Lung (tissue), 12 donors: ENCODE results near the gene PTPRN2. TPM values are rescaled to one million over a fixed set of nuclear protein-coding genes. Genes with fewer than 3 reads are reported as not detected.

Source experiments
- ATAC-seq: fragments of 200-7000 bp; cut with Tn5 transposase; one replicate; pipeline ENCODE4 v1.9.1; 2020; ENCODE audit warnings: moderate number of reproducible peaks; ENCODE audit not compliant: insufficient read depth, low FRiP score
- DNase-seq, 3 donors: peaks; one replicate each; pipeline ENCODE4 v3.0.0-alpha.2; 2013 to 2017
- H3K27ac ChIP-seq, 2 donors: one replicate each; pipeline ENCODE4 v1.5.1; 2013; ENCODE audit warnings: mild to moderate bottlenecking in 2 of 2, moderate library complexity in 2 of 2, control low read depth in 1 of 2, inconsistent platforms in 1 of 2, low read depth in 1 of 2, low read length in 1 of 2
- H3K27me3 ChIP-seq, 3 donors: one replicate each; pipeline ENCODE4 v1.5.1; 2013; ENCODE audit warnings: low read length in 2 of 3; ENCODE audit not compliant: control insufficient read depth in 3 of 3, insufficient read depth in 3 of 3
- H3K36me3 ChIP-seq, 4 donors: one replicate each; pipeline ENCODE4 v1.5.1; 2013; ENCODE audit warnings: low read length in 4 of 4, mild to moderate bottlenecking in 1 of 4, moderate library complexity in 1 of 4; ENCODE audit not compliant: control insufficient read depth in 4 of 4, insufficient read depth in 4 of 4
- H3K4me1 ChIP-seq, 5 donors: one replicate each; pipeline ENCODE4 v1.5.1; 2013; ENCODE audit warnings: low read length in 5 of 5, mild to moderate bottlenecking in 2 of 5, moderate library complexity in 1 of 5; ENCODE audit not compliant: control insufficient read depth in 5 of 5, insufficient read depth in 5 of 5
- H3K4me3 ChIP-seq: one replicate; pipeline ENCODE4 v1.5.1; 2013; ENCODE audit warnings: mild to moderate bottlenecking, control low read depth, moderate library complexity
- H3K9ac ChIP-seq, 2 donors: one replicate each; pipeline ENCODE4 v1.5.1; 2013; ENCODE audit warnings: low read length in 2 of 2, control low read depth in 1 of 2; ENCODE audit not compliant: insufficient read depth in 1 of 2
- H3K9me3 ChIP-seq, 4 donors: one replicate each; pipeline ENCODE4 v1.5.1; 2013; ENCODE audit warnings: low read length in 3 of 4, mild to moderate bottlenecking in 1 of 4, moderate library complexity in 1 of 4; ENCODE audit not compliant: control insufficient read depth in 4 of 4, insufficient read depth in 3 of 4
- WGBS, 2 donors: extraction: QIAGEN DNeasy Blood & Tissue Kit; methylation state at CpG; one replicate each; pipeline ENCODE4 v1.1.7; 2013; 5-methylcytosine and 5-hydroxymethylcytosine counted together
- polyA plus RNA-seq, 2 donors: library from polyadenylated mRNA; stranded (reverse); fragments of 200-250 nt; gene quantifications; one replicate each; pipeline ENCODE4 v1.2.1, GENCODE V29; 2013
- total RNA-seq, 2 donors: library from RNA; depleted of rRNA in 1 of 2; stranded (reverse); fragments of >200 nt in 1 of 2; gene quantifications; one replicate each; pipeline ENCODE4 v1.2.1, GENCODE V29; 2014 to 2021
- TF ChIP-seq, protein P1 (sequence below): IDR thresholded peaks from 2 replicates; pipeline ENCODE4 v1.5.1; 2012; ENCODE audit warnings: mild to moderate bottlenecking; ENCODE audit errors: control extremely low read depth, extremely low read depth
- donor health status: control.
- donor health status: control.
- donor health status: Bipolar disorder and iron deficiency.
- donor health status: healthy.
- donor health status: DM: yes; HTN: yes; CAD: no.

The PTPRN2 gene
- total and polyA plus RNA-seq, 4 donors: 2.1 to 7.4 (median 4.4) TPM

DNA sequence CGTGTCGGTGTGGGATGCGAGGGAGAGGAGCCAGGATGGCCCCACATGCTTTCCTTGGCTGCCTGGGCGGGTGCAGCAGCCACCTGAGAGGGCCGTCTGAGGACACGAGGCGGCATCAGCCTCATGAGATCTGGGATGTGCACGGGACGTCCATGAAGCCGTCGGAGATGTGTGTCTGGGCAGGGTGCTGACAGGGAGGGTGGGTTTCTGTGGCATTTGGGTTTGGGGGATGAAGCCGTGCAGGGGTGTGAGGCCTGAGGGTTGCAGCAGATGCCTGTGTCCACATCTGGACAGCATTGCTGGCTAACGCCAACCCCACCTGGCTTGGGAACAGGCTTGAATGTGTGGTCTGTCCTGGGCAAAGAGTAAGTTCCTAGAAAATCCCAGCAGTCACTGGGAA lies 1071.3 kb downstream of the PTPRN2 start:
- Histone ChIP-seq H3K4me3 (no peak overlapping the region), H3K9ac (no peak overlapping the region), H3K36me3 (no peaks in the 10 kb centered on the region), H3K4me1 (no peaks in the 10 kb centered on the region), H3K27ac (no peak overlapping the region), H3K9me3 (peaks cover 0 to 9% (median 0%) of the 10 kb centered on the region in 4 donors), H3K27me3 (peaks cover 0 to 3% (median 0%) of the 10 kb centered on the region in 3 donors)
- TF ChIP-seq, protein P1, sequence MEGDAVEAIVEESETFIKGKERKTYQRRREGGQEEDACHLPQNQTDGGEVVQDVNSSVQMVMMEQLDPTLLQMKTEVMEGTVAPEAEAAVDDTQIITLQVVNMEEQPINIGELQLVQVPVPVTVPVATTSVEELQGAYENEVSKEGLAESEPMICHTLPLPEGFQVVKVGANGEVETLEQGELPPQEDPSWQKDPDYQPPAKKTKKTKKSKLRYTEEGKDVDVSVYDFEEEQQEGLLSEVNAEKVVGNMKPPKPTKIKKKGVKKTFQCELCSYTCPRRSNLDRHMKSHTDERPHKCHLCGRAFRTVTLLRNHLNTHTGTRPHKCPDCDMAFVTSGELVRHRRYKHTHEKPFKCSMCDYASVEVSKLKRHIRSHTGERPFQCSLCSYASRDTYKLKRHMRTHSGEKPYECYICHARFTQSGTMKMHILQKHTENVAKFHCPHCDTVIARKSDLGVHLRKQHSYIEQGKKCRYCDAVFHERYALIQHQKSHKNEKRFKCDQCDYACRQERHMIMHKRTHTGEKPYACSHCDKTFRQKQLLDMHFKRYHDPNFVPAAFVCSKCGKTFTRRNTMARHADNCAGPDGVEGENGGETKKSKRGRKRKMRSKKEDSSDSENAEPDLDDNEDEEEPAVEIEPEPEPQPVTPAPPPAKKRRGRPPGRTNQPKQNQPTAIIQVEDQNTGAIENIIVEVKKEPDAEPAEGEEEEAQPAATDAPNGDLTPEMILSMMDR: no peak
- no peak for DNase-seq
- 85 to 91% methylated on average over 13 of the region's 13 CpGs for WGBS, 2 donors
- no peak for ATAC-seq

DNA sequence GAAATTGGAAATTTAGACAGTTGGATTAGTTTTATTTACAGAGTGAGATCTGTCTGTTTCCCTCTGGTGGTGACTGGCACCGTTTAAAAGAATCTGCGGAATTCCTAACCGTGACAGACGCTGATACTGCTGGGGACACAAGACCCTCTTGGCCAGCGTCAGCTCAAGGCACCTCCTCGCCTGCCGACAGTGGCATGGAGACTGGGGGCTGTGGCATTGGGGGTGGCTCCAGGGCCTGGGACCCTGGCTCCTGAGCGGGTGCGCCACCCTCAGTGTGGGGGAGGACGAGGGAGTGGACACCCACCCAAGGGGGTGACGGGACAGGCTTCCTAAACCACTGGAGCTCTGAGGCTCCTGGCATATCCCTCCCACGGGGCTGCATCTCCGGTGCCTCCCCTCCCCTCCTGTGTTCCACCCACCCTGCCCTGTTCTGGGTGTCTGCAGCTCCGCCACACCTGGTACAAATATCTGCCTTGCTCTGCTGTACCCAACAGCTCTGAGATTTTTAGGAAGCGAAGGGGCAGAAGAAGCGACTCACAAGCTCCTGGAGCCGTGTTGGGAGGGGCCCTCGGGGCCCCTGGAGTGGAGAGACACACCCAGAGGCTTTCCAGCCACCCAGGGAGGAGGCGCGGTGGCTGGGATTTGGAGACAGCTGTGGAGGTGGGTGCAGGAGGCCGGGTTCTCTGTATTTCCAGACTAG lies 1072.1 kb downstream of the PTPRN2 start:
- peaks cover 0 to 9% (median 0%) of the 10 kb centered on the region in 4 donors for H3K9me3 ChIP-seq
- TF ChIP-seq, protein P1: no peak
- peaks cover 0 to 3% (median 0%) of the 10 kb centered on the region in 3 donors for H3K27me3 ChIP-seq
- no peak for ATAC-seq
- H3K36me3 ChIP-seq: no peaks in the 10 kb centered on the region
- DNase-seq: no peak
- no peaks in the 10 kb centered on the region for H3K4me1 ChIP-seq
- H3K4me3 ChIP-seq: no peak overlapping the region
- no peak overlapping the region for H3K9ac ChIP-seq
- no peak overlapping the region for H3K27ac ChIP-seq
- 66 to 80% methylated on average over 21 of the region's 21 CpGs for WGBS, 2 donors

DNA sequence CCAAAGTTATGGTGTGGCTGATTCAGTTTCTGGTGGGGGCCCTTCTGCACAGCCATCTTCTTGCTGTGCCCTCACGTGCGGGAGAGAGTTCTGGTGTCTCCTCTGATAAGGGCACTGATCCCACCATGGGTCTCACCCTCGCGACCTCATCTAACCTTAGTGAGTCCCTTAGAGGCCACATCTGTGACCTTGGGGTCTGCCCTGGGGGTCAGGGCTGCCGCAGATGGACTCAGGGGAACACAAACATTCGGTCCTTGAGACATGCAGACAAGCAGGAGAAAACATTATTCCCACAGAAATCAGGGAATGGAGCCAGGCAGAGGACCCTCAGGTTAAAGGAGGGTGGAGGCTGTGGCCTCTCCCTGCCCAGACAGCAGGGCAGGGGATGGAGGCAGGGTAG lies 1072.9 kb downstream of the PTPRN2 start:
- H3K27me3 ChIP-seq: peaks cover 0 to 3% (median 0%) of the 10 kb centered on the region in 3 donors
- DNase-seq (no peak), ATAC-seq (no peak)
- H3K4me1 ChIP-seq: no peaks in the 10 kb centered on the region
- no peak overlapping the region for H3K4me3 ChIP-seq
- peaks cover 0 to 9% (median 0%) of the 10 kb centered on the region in 4 donors for H3K9me3 ChIP-seq
- no peak overlapping the region for H3K27ac ChIP-seq
- H3K36me3 ChIP-seq: no peaks in the 10 kb centered on the region
- TF ChIP-seq, protein P1: no peak
- 70 to 82% methylated on average over 6 of the region's 6 CpGs for WGBS, 2 donors
- no peak overlapping the region for H3K9ac ChIP-seq
